Suprapubic skin (tissue), 4 donors: ENCODE results near the gene MAPK12. TPM values are rescaled to one million over a fixed set of nuclear protein-coding genes. Genes with fewer than 3 reads are reported as not detected.

ENCODE experiments used
- DNase-seq, 2 donors: peaks; one replicate each; pipeline ENCODE4 v3.0.0-alpha.2; 2019; ENCODE audit warnings: low spot score in 2 of 2
- H3K27ac ChIP-seq: fragments of 200-600 bp; sonication (generic); one replicate; pipeline ENCODE4 v1.5.1; 2019
- H3K27me3 ChIP-seq: fragments of 200-600 bp; sonication (generic); one replicate; pipeline ENCODE4 v1.5.1; 2019
- H3K36me3 ChIP-seq: fragments of 200-600 bp; sonication (generic); one replicate; pipeline ENCODE4 v1.5.1; 2019
- H3K4me1 ChIP-seq: fragments of 200-600 bp; sonication (generic); one replicate; pipeline ENCODE4 v1.5.1; 2019
- H3K4me3 ChIP-seq: fragments of 200-600 bp; sonication (generic); one replicate; pipeline ENCODE4 v1.5.1; 2019; ENCODE audit warnings: mild to moderate bottlenecking
- H3K9me3 ChIP-seq: fragments of 200-600 bp; sonication (generic); one replicate; pipeline ENCODE4 v1.5.1; 2019
- EP300 ChIP-seq: sonication (generic); formaldehyde crosslinking; IDR thresholded peaks from one replicate; pipeline ENCODE4 v1.6.1; 2017; ENCODE audit warnings: antibody characterized with exemption
- POLR2A ChIP-seq, 2 donors: fragments of 450-650 bp; IDR thresholded peaks; one replicate each; pipeline ENCODE4 v1.6.1; 2017; ENCODE audit warnings: antibody characterized with exemption in 2 of 2, mild to moderate bottlenecking in 2 of 2, moderate library complexity in 2 of 2
- POLR2AphosphoS5 ChIP-seq, 3 donors: sonication (generic); formaldehyde crosslinking; IDR thresholded peaks; one replicate each; pipeline ENCODE4 v1.6.1; 2017; ENCODE audit warnings: antibody characterized with exemption in 3 of 3
- WGBS: methylation state at CpG from one replicate; pipeline ENCODE4 v1.1.5; 2018; 5-methylcytosine and 5-hydroxymethylcytosine counted together
- total RNA-seq, 4 donors: library from RNA; depleted of rRNA; stranded (reverse); fragments of >200 nt; gene quantifications; one replicate each; pipeline ENCODE4 v1.1.0, GENCODE V29; 2016
- TF ChIP-seq, protein P1 (sequence below), 2 donors: fragments of 200-600 bp in 1 of 2; fragments of 450-650 bp in 1 of 2; sonication (generic) in 1 of 2; IDR thresholded peaks; one replicate each; pipeline ENCODE4 v1.5.1; 2016 to 2019; ENCODE audit warnings: antibody characterized with exemption in 2 of 2, mild to moderate bottlenecking in 1 of 2, moderate library complexity in 1 of 2

Gene MAPK12
- total RNA-seq, 4 donors from 2014 or later = 1.3 to 5.7 (median 3.3) TPM

DNA sequence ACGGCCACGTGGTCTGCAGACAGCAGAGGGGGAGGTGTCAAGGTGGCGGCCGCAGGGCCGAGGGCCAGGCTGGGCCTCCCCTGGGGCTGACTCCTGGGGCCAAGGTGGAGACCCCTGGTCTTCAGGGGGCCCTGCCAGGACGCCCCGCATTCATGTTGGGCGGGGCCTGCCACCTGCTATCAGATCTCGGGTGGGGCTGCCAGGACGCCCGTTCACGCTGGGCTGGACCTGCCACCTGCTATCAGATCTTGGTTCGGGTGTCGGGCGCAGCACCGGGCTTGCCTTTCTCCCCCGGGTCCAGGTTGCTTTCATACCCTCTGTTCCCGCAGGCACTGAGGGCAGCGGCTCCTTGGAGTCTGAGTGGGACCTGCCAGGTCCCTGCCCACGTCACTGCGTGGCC lies 24.8 kb upstream of the MAPK12 start:
- WGBS = 93% methylated on average over 2 of the region's 21 CpGs
- H3K4me3 ChIP-seq = no peak overlapping the region
- H3K4me1 ChIP-seq = peaks cover 15% of the 10 kb centered on the region
- no peaks in the 10 kb centered on the region for H3K27me3 ChIP-seq
- TF ChIP-seq, protein P1, sequence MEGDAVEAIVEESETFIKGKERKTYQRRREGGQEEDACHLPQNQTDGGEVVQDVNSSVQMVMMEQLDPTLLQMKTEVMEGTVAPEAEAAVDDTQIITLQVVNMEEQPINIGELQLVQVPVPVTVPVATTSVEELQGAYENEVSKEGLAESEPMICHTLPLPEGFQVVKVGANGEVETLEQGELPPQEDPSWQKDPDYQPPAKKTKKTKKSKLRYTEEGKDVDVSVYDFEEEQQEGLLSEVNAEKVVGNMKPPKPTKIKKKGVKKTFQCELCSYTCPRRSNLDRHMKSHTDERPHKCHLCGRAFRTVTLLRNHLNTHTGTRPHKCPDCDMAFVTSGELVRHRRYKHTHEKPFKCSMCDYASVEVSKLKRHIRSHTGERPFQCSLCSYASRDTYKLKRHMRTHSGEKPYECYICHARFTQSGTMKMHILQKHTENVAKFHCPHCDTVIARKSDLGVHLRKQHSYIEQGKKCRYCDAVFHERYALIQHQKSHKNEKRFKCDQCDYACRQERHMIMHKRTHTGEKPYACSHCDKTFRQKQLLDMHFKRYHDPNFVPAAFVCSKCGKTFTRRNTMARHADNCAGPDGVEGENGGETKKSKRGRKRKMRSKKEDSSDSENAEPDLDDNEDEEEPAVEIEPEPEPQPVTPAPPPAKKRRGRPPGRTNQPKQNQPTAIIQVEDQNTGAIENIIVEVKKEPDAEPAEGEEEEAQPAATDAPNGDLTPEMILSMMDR (IDR thresholded peaks at IDR 0.05) = no peak
- TF ChIP-seq POLR2AphosphoS5 (IDR thresholded peaks at IDR 0.05) (no peak), POLR2A (IDR thresholded peaks at IDR 0.05) (no peak), EP300 (no peak)
- no peaks in the 10 kb centered on the region for H3K9me3 ChIP-seq
- H3K36me3 ChIP-seq = peaks cover 92% of the 10 kb centered on the region
- no peak for DNase-seq
- peak overlapping the region; percentile 8 for H3K27ac ChIP-seq

DNA sequence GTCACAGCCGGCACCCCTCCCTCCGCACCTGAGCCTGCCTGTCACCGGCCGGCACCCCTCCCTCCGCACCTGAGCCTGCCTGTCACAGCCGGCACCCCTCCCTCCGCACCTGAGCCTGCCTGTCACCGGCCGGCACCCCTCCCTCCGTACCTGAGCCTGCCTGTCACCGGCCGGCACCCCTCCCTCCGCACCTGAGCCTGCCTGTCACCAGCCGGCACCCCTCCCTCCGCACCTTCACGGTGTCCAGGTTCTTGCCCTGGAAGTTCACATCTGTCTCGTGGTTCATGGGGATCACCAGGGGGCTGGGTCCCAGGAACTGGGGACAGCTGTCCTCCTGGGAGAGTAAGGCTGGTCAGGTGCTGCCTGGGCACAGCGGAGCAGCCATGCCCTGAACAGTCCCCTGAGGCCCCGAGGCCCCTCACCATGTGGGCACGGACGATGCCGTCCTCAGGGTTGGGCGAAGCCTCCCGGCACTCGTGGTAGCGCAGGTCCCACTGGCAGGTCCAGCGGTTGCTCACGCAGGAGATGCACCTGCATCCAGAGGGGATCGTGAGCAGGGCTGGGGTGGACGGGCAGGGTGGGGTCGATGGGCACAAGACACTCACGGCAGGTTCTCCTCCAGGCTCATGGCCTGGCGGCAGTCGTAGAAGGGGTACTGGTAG lies 24.2 kb upstream of the MAPK12 start:
- DNase-seq = no peak
- Histone ChIP-seq H3K4me1 (peaks cover 15% of the 10 kb centered on the region), H3K27ac (peak overlapping the region; percentile 8), H3K27me3 (no peaks in the 10 kb centered on the region), H3K9me3 (no peaks in the 10 kb centered on the region), H3K36me3 (peaks cover 92% of the 10 kb centered on the region), H3K4me3 (no peak overlapping the region)
- TF ChIP-seq, protein P1 (IDR thresholded peaks at IDR 0.05) = no peak
- TF ChIP-seq POLR2A (IDR thresholded peaks at IDR 0.05) = no peak
- no peak for TF ChIP-seq EP300
- TF ChIP-seq POLR2AphosphoS5 (IDR thresholded peaks at IDR 0.05) = no peak
- WGBS = 89% methylated on average over 5 of the region's 34 CpGs

DNA sequence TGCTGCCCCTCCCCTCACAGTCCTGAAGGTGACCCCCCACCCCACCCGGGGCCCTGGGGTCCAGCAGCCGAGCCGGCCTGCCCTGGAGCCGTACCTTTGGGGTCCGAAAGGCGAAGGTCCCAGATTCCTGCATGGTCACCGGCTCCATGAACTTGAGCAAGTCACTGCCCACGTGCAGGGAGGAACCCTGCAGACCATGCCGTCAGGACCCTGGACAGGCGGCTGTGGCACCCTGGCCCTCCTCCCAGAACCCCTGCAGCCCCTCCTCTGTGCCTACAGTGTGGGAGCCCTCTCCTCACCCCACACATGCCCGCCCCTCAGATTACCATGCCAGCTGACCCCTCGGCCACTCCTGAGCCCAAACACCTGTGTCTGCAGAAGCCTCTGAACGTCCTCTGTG lies 23.0 kb upstream of the MAPK12 start:
- no peak overlapping the region for H3K4me3 ChIP-seq
- H3K4me1 ChIP-seq = peaks cover 15% of the 10 kb centered on the region
- H3K27ac ChIP-seq = no peak overlapping the region
- no peaks in the 10 kb centered on the region for H3K27me3 ChIP-seq
- DNase-seq = no peak
- TF ChIP-seq POLR2AphosphoS5 (IDR thresholded peaks at IDR 0.05) = no peak
- TF ChIP-seq EP300 = no peak
- no peak for TF ChIP-seq POLR2A (IDR thresholded peaks at IDR 0.05)
- TF ChIP-seq, protein P1 (IDR thresholded peaks at IDR 0.05) = no peak
- 95% methylated on average over 4 of the region's 13 CpGs for WGBS
- no peaks in the 10 kb centered on the region for H3K9me3 ChIP-seq
- H3K36me3 ChIP-seq = peaks cover 93% of the 10 kb centered on the region

DNA sequence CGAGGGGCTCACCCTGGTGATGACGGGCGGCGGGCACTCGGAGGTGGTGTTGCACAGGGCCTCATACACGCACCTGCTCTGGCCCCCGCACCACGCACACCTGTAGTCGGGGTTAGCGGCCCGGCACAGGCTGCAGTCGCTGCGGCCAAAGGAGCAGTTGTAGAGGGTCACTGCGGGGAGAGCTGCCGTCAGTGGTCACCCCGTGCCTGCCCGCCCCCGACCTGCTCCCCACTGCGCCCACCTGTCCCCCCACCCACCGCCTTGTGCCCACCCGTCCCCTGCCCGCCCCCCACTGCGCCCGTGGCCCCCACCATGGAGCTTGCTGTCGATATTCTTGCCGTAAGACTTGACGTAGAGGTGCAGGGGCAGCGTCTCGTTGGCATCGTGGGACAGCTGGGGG lies 22.3 kb upstream of the MAPK12 start:
- Histone ChIP-seq H3K27ac (no peak overlapping the region), H3K9me3 (no peaks in the 10 kb centered on the region), H3K4me1 (peaks cover 15% of the 10 kb centered on the region), H3K36me3 (peaks cover 93% of the 10 kb centered on the region), H3K4me3 (no peak overlapping the region), H3K27me3 (no peaks in the 10 kb centered on the region)
- 82% methylated on average over 13 of the region's 30 CpGs for WGBS
- TF ChIP-seq POLR2AphosphoS5 (IDR thresholded peaks at IDR 0.05) = no peak
- no peak for TF ChIP-seq POLR2A (IDR thresholded peaks at IDR 0.05)
- no peak for TF ChIP-seq EP300
- TF ChIP-seq, protein P1 (IDR thresholded peaks at IDR 0.05) = no peak
- no peak for DNase-seq

DNA sequence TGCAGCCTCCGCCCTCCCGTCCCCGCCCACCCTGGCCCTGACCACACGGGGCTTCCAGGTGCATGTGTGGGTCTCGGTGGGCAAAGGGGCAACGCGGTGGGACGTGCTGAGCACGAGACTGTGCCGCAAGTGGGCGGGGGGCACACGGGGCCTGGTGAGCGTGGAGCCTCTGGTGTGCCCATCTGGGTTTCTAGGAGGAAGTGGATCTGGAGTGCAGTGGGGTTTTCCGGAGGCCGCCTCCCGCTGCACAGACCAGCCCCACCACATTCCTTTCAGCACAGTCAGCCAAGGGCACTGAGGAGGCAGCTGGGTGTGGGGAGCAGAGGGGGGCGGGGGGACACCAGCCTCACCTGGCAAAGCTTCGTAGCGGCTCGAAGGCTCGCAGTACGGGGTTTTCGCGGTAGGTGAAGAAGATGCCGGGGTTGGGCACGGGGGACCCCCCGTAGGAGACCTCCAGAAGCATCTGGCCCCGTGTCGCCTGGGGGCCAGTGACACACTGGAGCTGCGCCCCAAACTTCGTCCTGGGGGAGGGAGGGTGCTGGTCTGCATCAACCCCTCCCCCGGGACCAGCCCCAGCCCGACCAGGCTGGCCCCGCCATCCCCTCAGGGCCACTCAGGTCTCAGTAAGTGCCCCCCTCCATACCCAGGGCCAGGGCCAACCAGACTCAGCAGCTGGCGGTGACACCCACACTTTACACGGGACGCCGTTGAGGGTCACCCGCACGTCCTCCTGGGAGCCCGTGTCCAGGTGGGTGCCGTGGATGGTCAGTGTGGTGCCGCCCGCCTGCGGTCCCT lies 21.1 kb upstream of the MAPK12 start:
- no peak for DNase-seq
- TF ChIP-seq POLR2AphosphoS5 (IDR thresholded peaks at IDR 0.05) = peak in 1 of 3 donors; percentile 78
- TF ChIP-seq EP300 = no peak
- Histone ChIP-seq H3K4me3 (peak overlapping the region; percentile 17), H3K36me3 (peaks cover 93% of the 10 kb centered on the region), H3K4me1 (peaks cover 15% of the 10 kb centered on the region), H3K9me3 (no peaks in the 10 kb centered on the region), H3K27me3 (no peaks in the 10 kb centered on the region), H3K27ac (peak overlapping the region; percentile 71)
- 71% methylated on average over 8 of the region's 45 CpGs for WGBS
